ACC112 (cell line): Measurements from ENCODE around the gene WDR62.
A peak's percentile ranks its signal among the peaks of the same experiment; 100 is the strongest.
"Not testable (repeated sequence)": the region's sequence is repeated elsewhere in the genome, so short reads cannot be mapped to it uniquely, and the experiment has no call there.

Source experiments
- H2AFZ ChIP-seq: fragments of 200-600 bp; sonication (generic); one replicate; pipeline ENCODE4 v1.6.0; 2017; ENCODE audit warnings: antibody characterized with exemption, low read length; ENCODE audit not compliant: unreplicated experiment
- H3K27ac ChIP-seq: fragments of 200-600 bp; sonication (generic); 2 replicates; pipeline ENCODE4 v1.5.1; 2014; ENCODE audit warnings: low read depth, mild to moderate bottlenecking, antibody characterized with exemption, low read length, moderate library complexity
- H3K27me3 ChIP-seq: fragments of 200-600 bp; sonication (generic); 2 replicates; pipeline ENCODE4 v1.6.1; 2014; ENCODE audit warnings: mild to moderate bottlenecking, antibody characterized with exemption, low read length, moderate library complexity, mixed read lengths; ENCODE audit not compliant: insufficient read depth
- H3K36me3 ChIP-seq: fragments of 200-600 bp; sonication (generic); 2 replicates; pipeline ENCODE4 v1.6.1; 2016; ENCODE audit warnings: mild to moderate bottlenecking, antibody characterized with exemption, low read length, moderate library complexity, mixed read lengths; ENCODE audit not compliant: insufficient read depth
- H3K4me1 ChIP-seq: fragments of 200-600 bp; sonication (generic); one replicate; pipeline ENCODE4 v1.6.1; 2016; ENCODE audit warnings: low read length, mixed read lengths; ENCODE audit not compliant: insufficient read depth, unreplicated experiment, control insufficient read depth
- H3K4me3 ChIP-seq: fragments of 200-600 bp; sonication (generic); 2 replicates; pipeline ENCODE4 v1.5.1; 2014; ENCODE audit warnings: mild to moderate bottlenecking, low read depth, low read length
- H3K79me2 ChIP-seq: fragments of 200-600 bp; sonication (generic); one replicate; pipeline ENCODE4 v1.6.0; 2016; ENCODE audit warnings: low read length; ENCODE audit not compliant: control insufficient read depth, unreplicated experiment, insufficient read depth

Gene WDR62

GRCh38 chr19:36023432-36023831, 31.3 kb upstream of the WDR62 start:
- no peak overlapping the region for H3K4me3 ChIP-seq
- H3K27ac ChIP-seq = no peak overlapping the region
- no peaks in the 10 kb centered on the region for H3K79me2 ChIP-seq
- H3K36me3 ChIP-seq = no peaks in the 10 kb centered on the region
- no peaks in the 10 kb centered on the region for H3K4me1 ChIP-seq
- H3K27me3 ChIP-seq = no peaks in the 10 kb centered on the region
- H2AFZ ChIP-seq = no peak overlapping the region

- Histone ChIP-seq H3K4me3 (no peak overlapping the region), H3K36me3 (no peaks in the 10 kb centered on the region), H3K4me1 (no peaks in the 10 kb centered on the region), H3K79me2 (no peaks in the 10 kb centered on the region), H3K27me3 (no peaks in the 10 kb centered on the region), H2AFZ (no peak overlapping the region), H3K27ac (no peak overlapping the region)
Measured at GRCh38 chr19:36025541-36025940, 29.2 kb upstream of the WDR62 start.

- Histone ChIP-seq H3K27me3 (no peaks in the 10 kb centered on the region), H3K4me3 (no peak overlapping the region), H3K79me2 (no peaks in the 10 kb centered on the region), H2AFZ (no peak overlapping the region), H3K27ac (no peak overlapping the region), H3K4me1 (no peaks in the 10 kb centered on the region), H3K36me3 (no peaks in the 10 kb centered on the region)
Measured at GRCh38 chr19:36026091-36026876, 28.4 kb upstream of the WDR62 start.

- Histone ChIP-seq H3K4me1 (no peaks in the 10 kb centered on the region), H3K36me3 (no peaks in the 10 kb centered on the region), H3K79me2 (no peaks in the 10 kb centered on the region), H3K4me3 (no peak overlapping the region), H3K27ac (no peak overlapping the region), H2AFZ (no peak overlapping the region), H3K27me3 (no peaks in the 10 kb centered on the region)
Measured at GRCh38 chr19:36027696-36028095, 27.0 kb upstream of the WDR62 start.

- Histone ChIP-seq H3K4me3 (no peak overlapping the region), H3K27me3 (no peaks in the 10 kb centered on the region), H3K4me1 (no peaks in the 10 kb centered on the region), H3K36me3 (no peaks in the 10 kb centered on the region), H3K79me2 (no peaks in the 10 kb centered on the region), H3K27ac (no peak overlapping the region), H2AFZ (no peak overlapping the region)
Measured at GRCh38 chr19:36028313-36029041, 26.2 kb upstream of the WDR62 start.

- no peak overlapping the region for H3K27ac ChIP-seq
- no peak overlapping the region for H3K4me3 ChIP-seq
- no peaks in the 10 kb centered on the region for H3K4me1 ChIP-seq
- no peak overlapping the region for H2AFZ ChIP-seq
- H3K36me3 ChIP-seq = no peaks in the 10 kb centered on the region
- H3K79me2 ChIP-seq = no peaks in the 10 kb centered on the region
- H3K27me3 ChIP-seq = no peaks in the 10 kb centered on the region
Measured at GRCh38 chr19:36030264-36031148, 24.2 kb upstream of the WDR62 start.

GRCh38 chr19:36031308-36031707, 23.4 kb upstream of the WDR62 start:
- Histone ChIP-seq H3K27me3 (no peaks in the 10 kb centered on the region), H3K4me3 (no peak overlapping the region)

GRCh38 chr19:36032251-36033104, 22.2 kb upstream of the WDR62 start, which contains the start of gene CLIP3:
TSS of gene CLIP3 (minus strand) at chr19:36032873. CDS start at chr19:36032357, 516 bp downstream.
- Histone ChIP-seq H3K27me3 (no peaks in the 10 kb centered on the region), H3K79me2 (no peaks in the 10 kb centered on the region), H3K27ac (no peak within 1 kb of the TSS), H3K36me3 (no peaks in the 10 kb centered on the region), H2AFZ (no peak within 1 kb of the TSS), H3K4me3 (peak within 1 kb of the TSS; percentile 94), H3K4me1 (no peaks in the 10 kb centered on the region)

More at GRCh38 chr19:36031308-36031707, 23.4 kb upstream of the WDR62 start:
- Histone ChIP-seq H3K27ac (no peak overlapping the region), H3K79me2 (no peaks in the 10 kb centered on the region), H2AFZ (no peak overlapping the region), H3K4me1 (no peaks in the 10 kb centered on the region), H3K36me3 (no peaks in the 10 kb centered on the region)

GRCh38 chr19:36040495-36040894, 14.2 kb upstream of the WDR62 start:
- peaks cover 13% of the 10 kb centered on the region for H3K4me1 ChIP-seq
- H3K79me2 ChIP-seq = no peaks in the 10 kb centered on the region

GRCh38 chr19:36041092-36041491, 13.6 kb upstream of the WDR62 start:
- Histone ChIP-seq H3K27ac (peak overlapping the region; percentile 39; the same call in 1 of the 2 replicates), H3K4me1 (peaks cover 13% of the 10 kb centered on the region)
- not testable (repeated sequence) for H3K27me3 ChIP-seq, H3K4me3 ChIP-seq, H3K79me2 ChIP-seq, H3K36me3 ChIP-seq, H2AFZ ChIP-seq

More at GRCh38 chr19:36040495-36040894, 14.2 kb upstream of the WDR62 start:
- H3K36me3 ChIP-seq = no peaks in the 10 kb centered on the region
- no peak overlapping the region for H2AFZ ChIP-seq
- no peak overlapping the region for H3K27ac ChIP-seq
- no peak overlapping the region for H3K4me3 ChIP-seq
- H3K27me3 ChIP-seq = no peaks in the 10 kb centered on the region
